BLaER1 (cell line): ENCODE results near the gene SLC16A4.
A peak's percentile ranks its signal among the peaks of the same experiment; 100 is the strongest.

Experiments used
- H3K27ac ChIP-seq: shearing (Covaris generic); formaldehyde crosslinking; 2 replicates; pipeline ENCODE4 v1.8.1; 2022
- H3K27me3 ChIP-seq: shearing (Covaris generic); formaldehyde crosslinking; 2 replicates; pipeline ENCODE4 v1.8.1; 2022
- H3K36me3 ChIP-seq: shearing (Covaris generic); formaldehyde crosslinking; 2 replicates; pipeline ENCODE4 v1.8.1; 2022
- H3K4me1 ChIP-seq: shearing (Covaris generic); formaldehyde crosslinking; 2 replicates; pipeline ENCODE4 v1.8.1; 2022
- H3K4me2 ChIP-seq: shearing (Covaris generic); formaldehyde crosslinking; 2 replicates; pipeline ENCODE4 v1.8.1; 2022
- H3K4me3 ChIP-seq: shearing (Covaris generic); formaldehyde crosslinking; 2 replicates; pipeline ENCODE4 v1.8.1; 2022
- H3K9ac ChIP-seq: shearing (Covaris generic); formaldehyde crosslinking; 2 replicates; pipeline ENCODE4 v1.8.1; 2022
- H3K9me3 ChIP-seq: shearing (Covaris generic); formaldehyde crosslinking; 2 replicates; pipeline ENCODE4 v1.8.1; 2022
- H4K20me1 ChIP-seq: shearing (Covaris generic); formaldehyde crosslinking; 2 replicates; pipeline ENCODE4 v1.8.1; 2022
- Cebpa-rat ChIP-seq: shearing (Covaris generic); IDR thresholded peaks from 2 replicates; pipeline ENCODE4 v1.8.1; 2022

The SLC16A4 gene

GRCh38 chr1:110364221-110364620 lies 26.6 kb downstream of the SLC16A4 start:
- no peak for TF ChIP-seq Cebpa-rat
- H3K36me3 ChIP-seq = peaks cover 89% of the 10 kb centered on the region
- H3K4me3 ChIP-seq = no peak overlapping the region
- no peak overlapping the region for H3K4me2 ChIP-seq
- H3K9ac ChIP-seq = no peak overlapping the region
- H3K27me3 ChIP-seq = no peaks in the 10 kb centered on the region
- H4K20me1 ChIP-seq = peaks cover 85% of the 10 kb centered on the region
- H3K9me3 ChIP-seq = no peaks in the 10 kb centered on the region
- H3K27ac ChIP-seq = no peak overlapping the region
- H3K4me1 ChIP-seq = no peaks in the 10 kb centered on the region

DNA sequence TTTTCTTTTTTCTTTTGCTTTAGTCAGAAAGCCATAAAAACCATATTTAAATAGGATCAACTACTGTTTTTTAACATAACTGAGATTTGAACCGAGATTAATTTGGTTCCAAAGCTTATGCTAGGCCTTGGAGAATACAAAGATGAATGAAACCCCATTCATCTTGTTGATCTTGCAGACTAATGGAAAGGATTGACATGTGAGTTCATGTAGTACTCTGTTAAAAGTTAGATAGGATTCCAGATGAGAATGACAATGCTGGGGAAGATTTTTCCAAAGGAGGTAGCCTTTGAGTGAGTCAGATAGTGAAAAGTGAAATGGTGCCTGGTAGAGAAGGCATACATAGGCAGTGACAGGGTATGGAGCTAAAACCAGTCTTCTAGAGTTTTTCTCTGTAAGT lies 29.0 kb downstream of the SLC16A4 start:
- Histone ChIP-seq H3K4me2 (no peak overlapping the region), H3K27ac (no peak overlapping the region), H3K4me3 (no peak overlapping the region), H3K9me3 (no peaks in the 10 kb centered on the region), H4K20me1 (peaks cover 86% of the 10 kb centered on the region), H3K4me1 (no peaks in the 10 kb centered on the region), H3K36me3 (peaks cover 90% of the 10 kb centered on the region), H3K9ac (no peak overlapping the region), H3K27me3 (no peaks in the 10 kb centered on the region)
- no peak for TF ChIP-seq Cebpa-rat

GRCh38 chr1:110360431-110360830 lies 30.4 kb downstream of the SLC16A4 start:
- peaks cover 88% of the 10 kb centered on the region for H4K20me1 ChIP-seq
- H3K4me2 ChIP-seq = no peak overlapping the region
- H3K4me1 ChIP-seq = no peaks in the 10 kb centered on the region
- H3K27ac ChIP-seq = no peak overlapping the region
- no peak overlapping the region for H3K9ac ChIP-seq
- no peak for TF ChIP-seq Cebpa-rat
- H3K4me3 ChIP-seq = no peak overlapping the region
- no peaks in the 10 kb centered on the region for H3K9me3 ChIP-seq
- peaks cover 92% of the 10 kb centered on the region for H3K36me3 ChIP-seq
- H3K27me3 ChIP-seq = no peaks in the 10 kb centered on the region

GRCh38 chr1:110356379-110356778 lies 34.4 kb downstream of the SLC16A4 start:
- Histone ChIP-seq H4K20me1 (peaks cover 98% of the 10 kb centered on the region), H3K27me3 (no peaks in the 10 kb centered on the region), H3K27ac (no peak overlapping the region), H3K4me1 (peaks cover 3% of the 10 kb centered on the region; the same call in 1 of the 2 replicates), H3K4me2 (no peak overlapping the region), H3K9me3 (no peaks in the 10 kb centered on the region), H3K36me3 (peaks cover 85% of the 10 kb centered on the region), H3K9ac (no peak overlapping the region), H3K4me3 (no peak overlapping the region)
- no peak for TF ChIP-seq Cebpa-rat

GRCh38 chr1:110355321-110355720 lies 35.5 kb downstream of the SLC16A4 start:
- H3K4me2 ChIP-seq = no peak overlapping the region
- no peak overlapping the region for H3K27ac ChIP-seq
- peaks cover 14% of the 10 kb centered on the region for H3K4me1 ChIP-seq

GRCh38 chr1:110350360-110350759 lies 40.5 kb downstream of the SLC16A4 start:
- H3K4me3 ChIP-seq = no peak overlapping the region
- H3K36me3 ChIP-seq = peaks cover 62% of the 10 kb centered on the region
- no peak for TF ChIP-seq Cebpa-rat
- H3K9me3 ChIP-seq = no peaks in the 10 kb centered on the region
- H3K27ac ChIP-seq = no peak overlapping the region
- H4K20me1 ChIP-seq = peaks cover 100% of the 10 kb centered on the region
- H3K4me1 ChIP-seq = peaks cover 62% of the 10 kb centered on the region
- H3K27me3 ChIP-seq = no peaks in the 10 kb centered on the region
- H3K9ac ChIP-seq = no peak overlapping the region
- peak overlapping the region; percentile 31 for H3K4me2 ChIP-seq

More at GRCh38 chr1:110355321-110355720, 35.5 kb downstream of the SLC16A4 start:
- Histone ChIP-seq H3K4me3 (no peak overlapping the region), H3K9me3 (no peaks in the 10 kb centered on the region), H3K36me3 (peaks cover 81% of the 10 kb centered on the region), H3K9ac (no peak overlapping the region), H4K20me1 (peaks cover 99% of the 10 kb centered on the region), H3K27me3 (no peaks in the 10 kb centered on the region)
- no peak for TF ChIP-seq Cebpa-rat

- Histone ChIP-seq H3K4me2 (peak overlapping the region; percentile 51), H3K36me3 (peaks cover 59% of the 10 kb centered on the region), H3K9me3 (no peaks in the 10 kb centered on the region), H3K4me3 (no peak overlapping the region), H4K20me1 (peaks cover 100% of the 10 kb centered on the region), H3K9ac (no peak overlapping the region), H3K4me1 (peaks cover 78% of the 10 kb centered on the region), H3K27ac (no peak overlapping the region), H3K27me3 (no peaks in the 10 kb centered on the region)
- no peak for TF ChIP-seq Cebpa-rat
Observed at GRCh38 chr1:110348771-110349170, 42.1 kb downstream of the SLC16A4 start.

GRCh38 chr1:110348050-110348449 lies 42.8 kb downstream of the SLC16A4 start:
- Histone ChIP-seq H3K9me3 (no peaks in the 10 kb centered on the region), H3K27me3 (no peaks in the 10 kb centered on the region), H3K9ac (no peak overlapping the region), H3K27ac (no peak overlapping the region), H4K20me1 (peaks cover 100% of the 10 kb centered on the region), H3K4me3 (no peak overlapping the region), H3K36me3 (peaks cover 57% of the 10 kb centered on the region), H3K4me1 (peaks cover 85% of the 10 kb centered on the region), H3K4me2 (peak overlapping the region; percentile 51)
- no peak for TF ChIP-seq Cebpa-rat

DNA sequence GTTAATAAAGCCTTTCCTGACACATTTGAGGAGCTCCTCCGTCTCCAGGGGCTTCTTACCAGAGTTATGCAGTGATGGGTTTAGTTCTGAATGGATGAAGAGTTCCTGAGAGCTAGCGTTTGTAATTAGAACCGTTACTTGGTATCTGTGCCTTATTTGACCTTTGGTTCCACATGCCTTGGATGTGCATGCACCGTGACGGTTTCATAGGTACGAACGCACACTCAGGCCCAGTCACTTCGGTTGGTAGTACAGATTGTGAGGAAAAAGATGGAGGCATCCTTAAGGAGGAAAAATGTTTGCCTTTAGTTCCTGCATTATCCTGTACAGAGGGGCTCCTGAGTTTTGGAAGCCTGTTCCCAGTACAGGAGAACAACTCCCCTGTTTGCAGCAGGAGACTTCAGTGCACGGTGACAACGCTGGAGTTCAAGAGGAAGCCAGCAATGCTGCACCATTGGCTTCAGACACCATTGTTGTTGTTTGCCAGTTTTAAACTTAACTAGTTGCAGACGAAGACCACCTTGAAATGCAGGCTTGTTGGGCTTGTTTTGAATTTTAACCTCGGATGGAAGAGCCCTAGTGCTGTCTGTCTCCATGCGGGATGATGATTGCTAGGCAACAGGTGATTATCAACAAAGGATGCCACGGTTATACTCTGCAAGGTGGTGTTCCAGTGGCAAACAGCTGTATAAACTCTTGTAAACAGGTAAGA lies 43.5 kb downstream of the SLC16A4 start:
- H3K4me3 ChIP-seq = no peak overlapping the region

DNA sequence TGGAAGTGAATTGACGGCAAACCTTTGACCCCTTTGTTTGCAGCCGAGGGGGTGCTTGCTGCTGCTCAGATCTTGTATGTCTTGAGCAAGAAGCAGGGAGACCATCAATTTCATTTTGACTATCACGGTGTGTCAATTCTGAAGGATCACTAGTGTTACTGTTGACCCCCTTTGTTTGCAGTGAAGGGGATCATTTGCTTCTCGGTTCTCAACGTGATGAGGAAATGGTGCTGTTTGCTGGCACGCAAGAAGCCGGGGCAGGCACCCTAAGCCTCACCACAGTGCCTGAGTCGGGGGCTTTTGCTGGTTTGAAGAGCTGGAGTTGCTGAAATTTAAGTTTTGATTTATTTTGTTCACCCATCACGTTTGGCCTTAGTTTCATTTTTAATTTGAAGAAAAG lies 44.1 kb downstream of the SLC16A4 start:
- no peaks in the 10 kb centered on the region for H3K27me3 ChIP-seq
- H3K4me1 ChIP-seq = peaks cover 99% of the 10 kb centered on the region
- TF ChIP-seq Cebpa-rat = no peak
- H4K20me1 ChIP-seq = peaks cover 100% of the 10 kb centered on the region
- peak overlapping the region; percentile 51 for H3K4me2 ChIP-seq
- H3K4me3 ChIP-seq = no peak overlapping the region
- peak overlapping the region; percentile 1; the same call in 1 of the 2 replicates for H3K9ac ChIP-seq
- H3K9me3 ChIP-seq = no peaks in the 10 kb centered on the region
- no peak overlapping the region for H3K27ac ChIP-seq
- H3K36me3 ChIP-seq = peaks cover 54% of the 10 kb centered on the region

More for the DNA sequence above, 43.5 kb downstream of the SLC16A4 start:
- Histone ChIP-seq H3K4me2 (peak overlapping the region; percentile 51), H3K9me3 (no peaks in the 10 kb centered on the region), H3K27me3 (no peaks in the 10 kb centered on the region), H3K36me3 (peaks cover 50% of the 10 kb centered on the region), H3K27ac (no peak overlapping the region), H3K4me1 (peaks cover 92% of the 10 kb centered on the region), H4K20me1 (peaks cover 100% of the 10 kb centered on the region), H3K9ac (peak overlapping the region; percentile 1; the same call in 1 of the 2 replicates)
- TF ChIP-seq Cebpa-rat = no peak

- no peak overlapping the region for H3K4me3 ChIP-seq
- TF ChIP-seq Cebpa-rat = no peak
- H4K20me1 ChIP-seq = peaks cover 100% of the 10 kb centered on the region
- no peaks in the 10 kb centered on the region for H3K9me3 ChIP-seq
- no peak overlapping the region for H3K27ac ChIP-seq
- H3K4me2 ChIP-seq = peak overlapping the region; percentile 27
- H3K36me3 ChIP-seq = peaks cover 62% of the 10 kb centered on the region
- peaks cover 99% of the 10 kb centered on the region for H3K4me1 ChIP-seq
- H3K9ac ChIP-seq = no peak overlapping the region
- no peaks in the 10 kb centered on the region for H3K27me3 ChIP-seq
Observed at GRCh38 chr1:110345480-110345879, 45.3 kb downstream of the SLC16A4 start.
